GM12872 (cell line): ENCODE data around the gene HIVEP3.

ENCODE experiments used
- CTCF ChIP-seq: IDR thresholded peaks from 3 replicates; pipeline ENCODE4 v1.5.1; 2011; ENCODE audit warnings: low read depth, mild to moderate bottlenecking, low read length, moderate library complexity; ENCODE audit not compliant: insufficient read depth

HIVEP3 gene

GRCh38 chr1:41740058-41740457, 178.7 kb downstream of the HIVEP3 start:
- no peak for TF ChIP-seq CTCF

GRCh38 chr1:41739061-41739955, 179.4 kb downstream of the HIVEP3 start:
- no peak for TF ChIP-seq CTCF

DNA sequence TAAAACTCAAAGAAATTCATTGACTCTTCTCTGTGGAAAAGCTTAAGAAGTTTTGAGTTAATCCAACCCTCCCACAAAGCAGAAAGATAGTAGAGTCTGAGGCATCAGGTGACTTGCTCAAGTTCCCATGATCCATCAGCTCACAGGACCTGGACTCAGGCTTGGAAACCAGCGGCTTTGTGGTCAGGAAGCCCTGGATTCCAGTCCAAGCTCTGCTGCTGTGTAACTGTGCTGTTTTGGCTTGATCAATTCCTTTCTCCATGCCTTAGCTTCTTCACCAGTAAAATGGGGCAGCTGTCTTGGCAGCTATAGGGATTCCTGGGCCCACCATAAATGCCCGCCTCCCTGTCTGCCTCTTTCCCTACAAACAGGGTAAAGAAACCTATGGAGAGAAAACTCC, 180.2 kb downstream of the HIVEP3 start:
- TF ChIP-seq CTCF: no peak

- no peak for TF ChIP-seq CTCF
These were observed 180.7 kb downstream of the HIVEP3 start for GRCh38 chr1:41738006-41738405.

GRCh38 chr1:41735631-41736260, 183.0 kb downstream of the HIVEP3 start:
- no peak for TF ChIP-seq CTCF

DNA sequence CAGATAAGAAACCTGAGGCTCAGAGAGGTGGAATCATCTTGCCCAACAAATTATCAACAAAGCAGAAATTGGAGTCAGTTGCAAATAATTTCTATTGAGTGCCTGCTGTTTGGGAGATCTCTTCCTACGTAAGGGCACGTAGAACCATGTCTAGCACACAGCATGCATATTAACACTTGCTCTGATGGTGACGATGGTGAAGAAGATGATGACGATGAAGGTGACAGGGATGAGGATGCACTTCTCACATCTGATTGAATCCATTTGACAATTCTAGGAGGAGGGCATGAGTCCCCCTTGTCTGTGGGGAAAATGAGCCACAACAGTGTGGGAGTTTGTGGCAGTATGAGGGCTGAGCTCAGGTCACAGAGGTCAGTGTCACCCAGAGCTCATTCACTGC, 183.6 kb downstream of the HIVEP3 start:
- TF ChIP-seq CTCF: no peak

GRCh38 chr1:41734201-41734970, 184.3 kb downstream of the HIVEP3 start:
- TF ChIP-seq CTCF: no peak
